ENCODE data around the gene VTI1A. TPM values are rescaled to one million over a fixed set of nuclear protein-coding genes. Genes with fewer than 3 reads are reported as not detected.

The VTI1A gene
- total RNA-seq, 1 donor from 2014 or later: 33.6 TPM

GRCh38 chr10:112793202-112793921, 346.3 kb downstream of the VTI1A start:
- no peak overlapping the region for H3K4me3 Mint-ChIP-seq (ENCODE audit: low read depth)
- H3K27ac Mint-ChIP-seq: no peak overlapping the region
- H3K9me3 Mint-ChIP-seq: peaks cover 16% of the 10 kb centered on the region
- intact Hi-C loops (cut with micrococcal nuclease): no loop called here
- H3K36me3 Mint-ChIP-seq (ENCODE audit: low read depth): no peaks in the 10 kb centered on the region
- H3K4me1 Mint-ChIP-seq (ENCODE audit: low read depth): peaks cover 2% of the 10 kb centered on the region
- H3K27me3 Mint-ChIP-seq (ENCODE audit: low read depth): no peaks in the 10 kb centered on the region
- DNase-seq (ENCODE audit: low spot score): no peak

GRCh38 chr10:112794201-112794600, 347.2 kb downstream of the VTI1A start:
- intact Hi-C loops (cut with micrococcal nuclease): no loop called here
- no peaks in the 10 kb centered on the region for H3K27me3 Mint-ChIP-seq (ENCODE audit: low read depth)

DNA sequence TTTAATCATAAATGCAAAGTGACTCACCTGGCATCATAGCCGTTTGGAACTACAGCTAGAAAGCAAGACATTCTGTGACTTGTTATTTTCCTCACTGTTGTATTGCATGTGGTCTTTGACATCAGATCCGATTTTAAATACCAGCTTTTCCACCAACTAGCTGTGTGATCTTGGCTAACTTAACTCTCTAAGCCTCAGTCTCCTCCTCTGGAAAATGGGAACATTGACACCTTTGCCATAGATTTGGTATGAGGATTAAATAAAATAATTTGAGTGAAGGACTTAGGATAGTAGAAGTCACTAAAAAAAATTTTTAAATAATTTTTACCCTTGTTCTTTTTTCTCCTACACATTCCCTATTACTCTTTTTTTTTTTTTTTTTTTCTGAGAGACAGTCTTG, 348.1 kb downstream of the VTI1A start:
- intact Hi-C loops (cut with micrococcal nuclease): no loop called here
- peaks cover 4% of the 10 kb centered on the region for H3K4me1 Mint-ChIP-seq (ENCODE audit: low read depth)
- peaks cover 5% of the 10 kb centered on the region for H3K9me3 Mint-ChIP-seq
- no peak overlapping the region for H3K27ac Mint-ChIP-seq
- H3K27me3 Mint-ChIP-seq (ENCODE audit: low read depth): no peaks in the 10 kb centered on the region
- no peak overlapping the region for H3K4me3 Mint-ChIP-seq (ENCODE audit: low read depth)
- H3K36me3 Mint-ChIP-seq (ENCODE audit: low read depth): no peaks in the 10 kb centered on the region
- DNase-seq (ENCODE audit: low spot score): no peak

More at GRCh38 chr10:112794201-112794600, 347.2 kb downstream of the VTI1A start:
- Mint-ChIP-seq H3K9me3 (peaks cover 14% of the 10 kb centered on the region), H3K27ac (no peak overlapping the region), H3K4me1 (ENCODE audit: low read depth) (peaks cover 2% of the 10 kb centered on the region), H3K36me3 (ENCODE audit: low read depth) (no peaks in the 10 kb centered on the region), H3K4me3 (ENCODE audit: low read depth) (no peak overlapping the region)
- DNase-seq (ENCODE audit: low spot score): no peak

DNA sequence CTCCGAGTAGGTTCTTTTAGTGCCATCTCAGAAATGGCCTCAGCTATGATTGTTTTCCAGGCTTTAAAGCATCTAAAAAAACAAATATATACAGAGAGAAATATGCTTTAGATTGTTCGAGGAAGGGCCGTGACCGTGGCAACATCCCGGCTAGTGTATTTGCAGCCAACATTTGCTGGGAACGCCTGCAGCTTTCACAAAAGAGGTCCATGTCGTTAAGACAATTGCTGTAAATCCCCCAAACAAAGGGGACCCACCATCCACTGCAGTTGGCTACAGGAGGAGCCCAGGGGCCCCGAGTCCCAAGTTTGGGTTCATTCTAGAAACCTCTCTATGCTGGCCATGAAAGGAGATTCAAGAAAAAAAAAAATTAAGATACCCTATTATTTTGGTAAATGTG, 350.2 kb downstream of the VTI1A start:
- Mint-ChIP-seq H3K27me3 (ENCODE audit: low read depth) (no peaks in the 10 kb centered on the region), H3K4me3 (ENCODE audit: low read depth) (no peak overlapping the region), H3K27ac (no peak overlapping the region), H3K4me1 (ENCODE audit: low read depth) (peaks cover 4% of the 10 kb centered on the region), H3K9me3 (no peaks in the 10 kb centered on the region), H3K36me3 (ENCODE audit: low read depth) (no peaks in the 10 kb centered on the region)
- intact Hi-C loops (cut with micrococcal nuclease): no loop called here
- no peak for DNase-seq (ENCODE audit: low spot score)

- no peaks in the 10 kb centered on the region for H3K36me3 Mint-ChIP-seq (ENCODE audit: low read depth)
- intact Hi-C loops (cut with micrococcal nuclease): no loop called here
- no peak overlapping the region for H3K27ac Mint-ChIP-seq
- no peak for DNase-seq (ENCODE audit: low spot score)
- H3K9me3 Mint-ChIP-seq: no peaks in the 10 kb centered on the region
- H3K27me3 Mint-ChIP-seq (ENCODE audit: low read depth): no peaks in the 10 kb centered on the region
- peaks cover 4% of the 10 kb centered on the region for H3K4me1 Mint-ChIP-seq (ENCODE audit: low read depth)
- no peak overlapping the region for H3K4me3 Mint-ChIP-seq (ENCODE audit: low read depth)
These were observed 350.8 kb downstream of the VTI1A start for GRCh38 chr10:112797855-112798254.

DNA sequence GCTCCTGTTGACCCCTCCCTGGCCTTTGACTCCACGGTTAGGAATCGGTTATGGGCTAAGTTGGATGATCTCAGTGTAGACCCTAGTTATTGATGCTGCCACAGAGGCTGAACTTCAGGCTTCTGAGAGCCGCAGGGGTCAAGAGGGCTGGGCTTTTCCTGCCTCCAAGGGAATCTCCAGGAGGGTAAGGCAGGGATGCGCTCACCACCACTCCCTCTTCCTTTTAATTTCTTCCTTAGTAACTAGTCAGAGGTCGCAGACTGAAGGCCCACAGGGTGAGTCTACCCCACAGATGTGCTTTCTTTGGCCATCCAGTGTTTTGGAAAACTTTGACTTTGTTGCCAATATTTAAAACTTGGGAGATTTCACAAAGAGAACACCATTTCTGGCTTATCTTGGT, 352.0 kb downstream of the VTI1A start:
- no peaks in the 10 kb centered on the region for H3K36me3 Mint-ChIP-seq (ENCODE audit: low read depth)
- no peak overlapping the region for H3K4me3 Mint-ChIP-seq (ENCODE audit: low read depth)
- DNase-seq (ENCODE audit: low spot score): no peak
- peaks cover 4% of the 10 kb centered on the region for H3K4me1 Mint-ChIP-seq (ENCODE audit: low read depth)
- H3K27me3 Mint-ChIP-seq (ENCODE audit: low read depth): no peaks in the 10 kb centered on the region
- intact Hi-C loops (cut with micrococcal nuclease): no loop called here
- no peak overlapping the region for H3K27ac Mint-ChIP-seq
- H3K9me3 Mint-ChIP-seq: no peaks in the 10 kb centered on the region

GRCh38 chr10:112799726-112800510, 352.9 kb downstream of the VTI1A start:
- intact Hi-C loops (cut with micrococcal nuclease): no loop called here
- no peaks in the 10 kb centered on the region for H3K9me3 Mint-ChIP-seq
- no peaks in the 10 kb centered on the region for H3K27me3 Mint-ChIP-seq (ENCODE audit: low read depth)
- no peaks in the 10 kb centered on the region for H3K36me3 Mint-ChIP-seq (ENCODE audit: low read depth)
- peaks cover 5% of the 10 kb centered on the region for H3K4me1 Mint-ChIP-seq (ENCODE audit: low read depth)
- DNase-seq (ENCODE audit: low spot score): no peak
- H3K27ac Mint-ChIP-seq: no peak overlapping the region
- no peak overlapping the region for H3K4me3 Mint-ChIP-seq (ENCODE audit: low read depth)

DNA sequence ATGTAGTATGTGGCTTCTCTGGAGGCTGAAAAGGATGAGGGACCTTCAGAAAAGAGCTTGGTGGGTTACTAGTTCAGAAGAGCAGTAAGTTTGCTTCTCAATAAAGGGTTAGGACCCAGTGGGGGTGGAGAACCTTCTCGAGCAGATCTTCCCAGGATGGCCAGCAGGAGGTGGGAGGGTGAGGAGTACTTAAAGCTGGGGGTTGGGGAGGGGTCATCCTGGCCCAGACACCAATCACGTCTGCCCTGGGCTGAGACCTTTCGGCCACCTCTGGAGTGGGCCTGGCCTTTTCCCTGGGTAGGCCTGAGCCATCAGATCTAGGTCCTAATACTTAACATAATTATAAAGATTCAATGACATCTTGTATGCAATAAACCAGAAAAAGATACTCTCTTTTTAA, 354.0 kb downstream of the VTI1A start:
- Mint-ChIP-seq H3K9me3 (no peaks in the 10 kb centered on the region), H3K4me3 (ENCODE audit: low read depth) (no peak overlapping the region), H3K4me1 (ENCODE audit: low read depth) (peaks cover 5% of the 10 kb centered on the region), H3K27me3 (ENCODE audit: low read depth) (no peaks in the 10 kb centered on the region), H3K36me3 (ENCODE audit: low read depth) (no peaks in the 10 kb centered on the region), H3K27ac (no peak overlapping the region)
- intact Hi-C loops (cut with micrococcal nuclease): no loop called here
- no peak for DNase-seq (ENCODE audit: low spot score)

DNA sequence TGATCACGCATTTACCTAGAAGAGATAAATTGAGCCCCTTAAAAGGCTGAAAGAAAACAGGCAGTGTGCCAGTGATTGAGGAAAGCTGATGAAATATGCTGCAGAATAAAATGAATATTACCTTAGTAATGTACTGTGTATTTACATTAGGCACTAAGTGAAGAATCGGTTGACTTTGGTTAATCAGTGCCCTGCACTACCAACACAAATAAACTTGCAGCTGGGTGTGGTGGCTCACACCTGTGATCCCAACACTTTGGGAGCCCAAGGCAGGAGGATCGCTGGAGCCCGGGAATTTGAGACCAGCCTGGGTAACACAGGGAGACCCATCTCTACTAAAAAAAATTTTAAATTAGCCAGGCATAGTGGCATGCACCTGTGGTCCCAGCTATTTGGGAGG, 354.7 kb downstream of the VTI1A start:
- H3K4me3 Mint-ChIP-seq (ENCODE audit: low read depth): no peak overlapping the region
- no peaks in the 10 kb centered on the region for H3K36me3 Mint-ChIP-seq (ENCODE audit: low read depth)
- no peaks in the 10 kb centered on the region for H3K27me3 Mint-ChIP-seq (ENCODE audit: low read depth)
- no peak overlapping the region for H3K27ac Mint-ChIP-seq
- no peaks in the 10 kb centered on the region for H3K9me3 Mint-ChIP-seq
- no peak for DNase-seq (ENCODE audit: low spot score)
- intact Hi-C loops (cut with micrococcal nuclease): no loop called here
- peaks cover 5% of the 10 kb centered on the region for H3K4me1 Mint-ChIP-seq (ENCODE audit: low read depth)

DNA sequence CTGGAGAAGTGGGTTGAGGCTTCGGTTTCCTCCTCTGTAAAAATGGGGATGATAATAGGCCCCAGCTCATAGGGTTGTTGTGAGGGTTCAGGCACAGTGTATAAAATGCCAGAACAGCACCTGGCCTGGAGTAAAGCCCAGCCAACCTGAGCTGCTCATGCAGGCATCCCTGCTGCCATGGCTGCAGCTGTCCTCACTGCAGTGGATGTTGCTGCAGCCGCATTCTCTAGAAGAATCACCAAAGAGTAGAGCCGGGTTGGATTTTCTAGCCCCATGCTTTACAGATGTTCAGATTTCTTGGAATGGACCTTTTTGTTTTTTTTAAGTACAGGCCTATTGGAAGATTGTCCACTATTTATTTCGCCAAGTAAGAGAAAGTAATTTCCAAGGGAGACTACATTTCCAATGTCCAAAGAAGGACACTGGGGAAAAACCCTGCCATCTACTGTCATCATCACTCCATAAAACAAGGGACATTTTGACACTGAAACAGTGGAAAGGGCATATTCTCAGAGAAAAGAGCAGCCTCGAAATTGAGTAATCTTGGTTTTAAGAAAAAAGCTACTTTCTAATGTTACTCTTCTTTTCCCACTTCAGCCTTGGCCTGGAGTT, 355.5 kb downstream of the VTI1A start:
- DNase-seq (ENCODE audit: low spot score): no peak
- H3K9me3 Mint-ChIP-seq: no peaks in the 10 kb centered on the region
- intact Hi-C loops (cut with micrococcal nuclease): no loop called here
- H3K4me1 Mint-ChIP-seq (ENCODE audit: low read depth): peaks cover 5% of the 10 kb centered on the region
- no peak overlapping the region for H3K4me3 Mint-ChIP-seq (ENCODE audit: low read depth)
- H3K27me3 Mint-ChIP-seq (ENCODE audit: low read depth): no peaks in the 10 kb centered on the region
- no peaks in the 10 kb centered on the region for H3K36me3 Mint-ChIP-seq (ENCODE audit: low read depth)
- H3K27ac Mint-ChIP-seq: no peak overlapping the region

- no peak for DNase-seq (ENCODE audit: low spot score)
- no peak overlapping the region for H3K4me3 Mint-ChIP-seq (ENCODE audit: low read depth)
- peaks cover 5% of the 10 kb centered on the region for H3K4me1 Mint-ChIP-seq (ENCODE audit: low read depth)
- intact Hi-C loops (cut with micrococcal nuclease): no loop called here
- no peaks in the 10 kb centered on the region for H3K36me3 Mint-ChIP-seq (ENCODE audit: low read depth)
- no peaks in the 10 kb centered on the region for H3K27me3 Mint-ChIP-seq (ENCODE audit: low read depth)
- no peaks in the 10 kb centered on the region for H3K9me3 Mint-ChIP-seq
- H3K27ac Mint-ChIP-seq: no peak overlapping the region
These were observed 357.0 kb downstream of the VTI1A start for GRCh38 chr10:112803961-112804401.

DNA sequence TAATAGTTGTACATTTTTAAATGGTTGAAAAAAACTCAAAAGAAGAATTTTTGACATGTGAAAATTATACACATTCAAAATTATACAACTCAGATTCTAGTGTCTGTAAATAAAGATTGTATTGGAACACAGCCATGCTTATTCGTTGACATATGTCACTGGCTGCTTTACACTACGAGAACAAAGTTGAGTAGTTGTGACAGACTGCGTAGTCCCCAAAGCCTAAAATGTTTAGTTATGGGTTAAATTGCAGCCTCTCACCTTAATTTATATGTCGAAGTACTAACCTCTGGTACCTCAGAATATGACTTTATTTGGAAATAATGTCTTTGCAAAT, 358.2 kb downstream of the VTI1A start:
- H3K4me3 Mint-ChIP-seq (ENCODE audit: low read depth): no peak overlapping the region
- H3K4me1 Mint-ChIP-seq (ENCODE audit: low read depth): peaks cover 1% of the 10 kb centered on the region
- no peaks in the 10 kb centered on the region for H3K9me3 Mint-ChIP-seq
- H3K27me3 Mint-ChIP-seq (ENCODE audit: low read depth): no peaks in the 10 kb centered on the region
- no peak for DNase-seq (ENCODE audit: low spot score)
- no peaks in the 10 kb centered on the region for H3K36me3 Mint-ChIP-seq (ENCODE audit: low read depth)
- intact Hi-C loops (cut with micrococcal nuclease): no loop called here
- no peak overlapping the region for H3K27ac Mint-ChIP-seq

DNA sequence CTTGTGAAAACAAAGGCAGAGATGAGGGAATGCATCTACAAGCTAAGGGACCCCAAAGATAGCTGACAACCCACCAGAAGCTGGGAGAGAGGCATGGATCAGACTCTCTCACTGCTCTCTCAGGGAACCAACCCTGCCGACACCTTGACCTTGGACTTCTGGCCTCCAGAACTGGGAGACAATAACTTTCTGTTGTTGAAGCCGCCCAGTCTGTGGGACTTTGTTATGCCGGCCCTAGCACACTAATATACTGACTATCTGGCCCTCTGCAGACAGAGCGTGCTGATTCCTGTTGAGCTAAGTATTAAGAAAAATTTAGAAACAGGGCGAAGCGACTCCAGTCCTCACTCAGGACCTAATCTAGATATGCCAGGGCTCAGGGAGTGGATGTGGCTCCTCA, 358.7 kb downstream of the VTI1A start:
- H3K9me3 Mint-ChIP-seq: no peaks in the 10 kb centered on the region
- no peaks in the 10 kb centered on the region for H3K27me3 Mint-ChIP-seq (ENCODE audit: low read depth)
- intact Hi-C loops (cut with micrococcal nuclease): no loop called here
- no peak for DNase-seq (ENCODE audit: low spot score)
- H3K27ac Mint-ChIP-seq: no peak overlapping the region
- peaks cover 1% of the 10 kb centered on the region for H3K4me1 Mint-ChIP-seq (ENCODE audit: low read depth)
- H3K36me3 Mint-ChIP-seq (ENCODE audit: low read depth): peaks cover 3% of the 10 kb centered on the region
- H3K4me3 Mint-ChIP-seq (ENCODE audit: low read depth): no peak overlapping the region

Data from activated T-helper 2 cell treated with anti-CD3 and anti-CD28 coated beads, Interferon-gamma antibody, Interleukin-2, Interleukin-4, amounts not matched to agents 10 μg/mL and 5 μg/mL and 100 μg/mL, durations not matched to agents 14 hours and 24 hours and 36 hours (primary cell).